ENCODE results near the gene SERINC5. TPM values are rescaled to one million over a fixed set of nuclear protein-coding genes. Genes with fewer than 3 reads are reported as not detected.
"Not testable (repeated sequence)": the region's sequence is repeated elsewhere in the genome, so short reads cannot be mapped to it uniquely, and the experiment has no call there.

SERINC5 gene
- total RNA-seq, 1 donor from 2014 or later, result 23.7 TPM

- DNase-seq (ENCODE audit: low read depth), result no peak
Observed at GRCh38 chr5:80172067-80172695, 83.7 kb downstream of the SERINC5 start.

- no peak for DNase-seq (ENCODE audit: low read depth)
Observed at GRCh38 chr5:80170117-80170535, 85.7 kb downstream of the SERINC5 start.

- no peak for DNase-seq (ENCODE audit: low read depth)
Observed at GRCh38 chr5:80168388-80169028, 87.3 kb downstream of the SERINC5 start.

GRCh38 chr5:80165452-80165851 is 90.4 kb downstream of the SERINC5 start:
- no peak for DNase-seq (ENCODE audit: low read depth)

GRCh38 chr5:80161165-80161564 is 94.7 kb downstream of the SERINC5 start:
- DNase-seq (ENCODE audit: low read depth), result no peak

GRCh38 chr5:80160242-80160641 is 95.6 kb downstream of the SERINC5 start:
- DNase-seq (ENCODE audit: low read depth), result no peak

- no peak for DNase-seq (ENCODE audit: low read depth)
Observed at GRCh38 chr5:80159133-80159815, 96.6 kb downstream of the SERINC5 start.

- no peak for DNase-seq (ENCODE audit: low read depth)
Observed at GRCh38 chr5:80156156-80156555, 99.7 kb downstream of the SERINC5 start.

GRCh38 chr5:80154749-80155148 is 101.1 kb downstream of the SERINC5 start:
- DNase-seq (ENCODE audit: low read depth), result no peak

- DNase-seq (ENCODE audit: low read depth), result not testable (repeated sequence)
Observed at GRCh38 chr5:80154289-80154688, 101.6 kb downstream of the SERINC5 start.

- DNase-seq (ENCODE audit: low read depth), result no peak
Observed at GRCh38 chr5:80153586-80154126, 102.2 kb downstream of the SERINC5 start.

GRCh38 chr5:80152778-80153177 is 103.1 kb downstream of the SERINC5 start:
- DNase-seq (ENCODE audit: low read depth), result no peak

- DNase-seq (ENCODE audit: low read depth), result no peak
Observed at GRCh38 chr5:80151890-80152289, 104.0 kb downstream of the SERINC5 start.

- DNase-seq (ENCODE audit: low read depth), result no peak
Observed at GRCh38 chr5:80150731-80151130, 105.1 kb downstream of the SERINC5 start.

GRCh38 chr5:80149161-80149609 is 106.7 kb downstream of the SERINC5 start:
- no peak for DNase-seq (ENCODE audit: low read depth)

- no peak for DNase-seq (ENCODE audit: low read depth)
Observed at GRCh38 chr5:80147119-80147815, 108.6 kb downstream of the SERINC5 start.

- no peak for DNase-seq (ENCODE audit: low read depth)
Observed at GRCh38 chr5:80146046-80146445, 109.8 kb downstream of the SERINC5 start.

GRCh38 chr5:80143491-80143890 is 112.4 kb downstream of the SERINC5 start:
- DNase-seq (ENCODE audit: low read depth), result no peak

GRCh38 chr5:80142996-80143395 is 112.9 kb downstream of the SERINC5 start:
- DNase-seq (ENCODE audit: low read depth), result no peak

GRCh38 chr5:80141681-80142080 is 114.2 kb downstream of the SERINC5 start:
- DNase-seq (ENCODE audit: low read depth), result peak; percentile 14

- DNase-seq (ENCODE audit: low read depth), result no peak
Observed at GRCh38 chr5:80141147-80141671, 114.6 kb downstream of the SERINC5 start.

GRCh38 chr5:80140496-80140895 is 115.4 kb downstream of the SERINC5 start:
- no peak for DNase-seq (ENCODE audit: low read depth)

Data from renal cortical epithelial cell (primary cell).